Vagina (tissue), 2 donors: ENCODE data around the gene SDCCAG8.

Source experiments
- CTCF ChIP-seq, 3 experiments: fragments of 450-650 bp in 2 of 3; fragments of 200-600 bp in 1 of 3; sonication (generic) in 1 of 3; IDR thresholded peaks; one replicate each; pipeline ENCODE4 v1.5.1; 2017 to 2019; ENCODE audit warnings: antibody characterized with exemption in 3 of 3, mild to moderate bottlenecking in 2 of 3, moderate library complexity in 2 of 3
- POLR2A ChIP-seq, 2 donors: fragments of 450-650 bp; IDR thresholded peaks; one replicate each; pipeline ENCODE4 v1.6.1; 2017; ENCODE audit warnings: antibody characterized with exemption in 2 of 2, mild to moderate bottlenecking in 2 of 2, moderate library complexity in 2 of 2
- POLR2AphosphoS5 ChIP-seq, 2 donors: sonication (generic); formaldehyde crosslinking; IDR thresholded peaks; one replicate each; pipeline ENCODE4 v1.9.0; 2017; ENCODE audit warnings: antibody characterized with exemption in 2 of 2, mild to moderate bottlenecking in 2 of 2, low read depth in 1 of 2; ENCODE audit not compliant: insufficient read depth in 1 of 2

DNA sequence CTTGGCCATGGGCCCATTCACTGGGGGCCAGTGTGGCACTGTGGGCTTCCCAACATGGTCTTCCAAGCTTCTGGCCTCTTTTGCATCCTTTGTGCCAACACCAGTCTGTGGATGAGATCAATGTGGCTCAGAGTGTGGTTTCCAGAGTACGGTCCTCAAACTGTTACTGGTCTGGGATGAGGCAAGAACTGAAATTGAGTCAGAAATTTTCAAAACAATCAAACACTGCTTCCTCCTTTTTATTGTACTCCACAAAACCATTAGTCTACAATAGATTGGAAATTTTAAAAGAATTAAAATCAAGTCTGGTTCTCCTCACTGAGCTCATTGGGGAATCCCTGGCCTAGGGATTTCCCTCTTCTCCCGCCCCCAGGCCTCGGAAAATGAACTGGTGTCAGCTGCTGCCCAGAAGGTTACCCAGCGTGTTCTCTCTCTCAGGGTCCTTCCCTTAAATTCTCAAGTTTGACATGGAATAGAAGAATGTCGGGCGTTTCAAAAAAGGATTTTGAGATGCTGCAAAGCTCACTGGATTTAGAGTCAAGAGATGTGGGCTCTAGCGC lies 222.0 kb downstream of the SDCCAG8 start:
- no peak for TF ChIP-seq CTCF (IDR thresholded peaks at IDR 0.05)
- TF ChIP-seq POLR2AphosphoS5 (IDR thresholded peaks at IDR 0.05; ENCODE audit: insufficient read depth in 1 of 2, low read depth in 1 of 2) = no peak
- TF ChIP-seq POLR2A (IDR thresholded peaks at IDR 0.05) = no peak
